HG02840 (cell line): ENCODE results near the gene IGSF8.

Source experiments
- ATAC-seq: cut with Tn5 transposase; IDR thresholded peaks from one replicate; pipeline ENCODE4 v1.9.1; 2021; ENCODE audit warnings: mild to moderate bottlenecking, moderate library complexity, moderate number of reproducible peaks; ENCODE audit not compliant: unreplicated experiment, low FRiP score

Gene IGSF8

GRCh38 chr1:160047111-160047991 lies 51.1 kb downstream of the IGSF8 start:
- ATAC-seq = no peak

DNA sequence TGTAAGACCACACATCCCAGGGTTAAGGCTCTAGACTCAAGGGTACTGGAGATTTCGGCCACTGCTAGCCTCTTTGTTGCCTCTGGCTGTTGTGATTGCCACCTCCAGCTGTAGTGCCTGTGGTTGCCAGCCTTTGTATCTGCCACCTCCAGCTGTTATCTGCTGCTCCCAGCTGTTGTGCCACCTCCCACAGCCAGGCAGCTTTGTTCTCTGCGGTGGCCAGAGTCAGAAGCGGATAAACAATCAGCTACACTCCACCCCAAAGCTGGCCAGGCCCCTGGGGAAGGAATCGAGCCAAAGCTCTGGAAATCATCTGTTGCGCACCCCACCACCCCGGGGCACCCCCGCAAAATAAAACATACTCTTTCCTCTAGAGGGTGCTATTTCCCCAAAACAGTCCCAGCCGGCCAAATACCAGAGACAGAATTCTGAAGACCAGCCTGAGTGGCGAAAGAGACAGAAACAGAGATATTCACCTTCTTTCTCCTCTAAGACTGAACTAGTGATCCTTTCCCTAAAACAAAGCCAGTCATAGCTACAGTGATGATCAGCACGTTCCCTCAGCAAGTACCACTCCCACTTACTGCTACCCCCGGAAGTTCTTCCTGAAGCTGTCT lies 51.8 kb downstream of the IGSF8 start:
- no peak for ATAC-seq

- ATAC-seq = no peak
Observed at GRCh38 chr1:160045653-160046052, 52.8 kb downstream of the IGSF8 start.

DNA sequence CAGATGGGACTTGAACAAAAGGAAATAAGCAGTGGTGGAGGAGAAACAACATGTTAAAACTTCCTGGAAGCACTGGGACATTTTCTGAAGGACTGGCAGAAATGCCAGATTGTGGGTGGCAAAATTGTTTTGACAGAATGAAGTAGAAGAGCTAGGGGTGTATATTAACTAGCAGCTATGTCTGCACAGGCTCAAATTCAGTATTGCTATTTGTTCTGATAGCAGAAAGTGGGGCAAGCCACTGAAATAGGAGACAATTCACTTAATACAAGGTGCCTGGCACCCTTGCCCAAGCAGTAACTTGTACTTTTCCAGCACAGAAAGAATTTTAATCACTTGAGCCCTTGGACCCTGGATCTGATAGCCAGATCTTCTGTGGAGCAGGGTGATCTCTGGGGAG lies 54.9 kb downstream of the IGSF8 start:
- no peak for ATAC-seq
